ENCODE data around the gene AMFR. TPM values are rescaled to one million over a fixed set of nuclear protein-coding genes. Genes with fewer than 3 reads are reported as not detected.
A peak's percentile ranks its signal among the peaks of the same experiment; 100 is the strongest.

Gene AMFR
- total and polyA plus RNA-seq, 8 donors, result 29.2 to 64.2 (median 47.3) TPM

DNA sequence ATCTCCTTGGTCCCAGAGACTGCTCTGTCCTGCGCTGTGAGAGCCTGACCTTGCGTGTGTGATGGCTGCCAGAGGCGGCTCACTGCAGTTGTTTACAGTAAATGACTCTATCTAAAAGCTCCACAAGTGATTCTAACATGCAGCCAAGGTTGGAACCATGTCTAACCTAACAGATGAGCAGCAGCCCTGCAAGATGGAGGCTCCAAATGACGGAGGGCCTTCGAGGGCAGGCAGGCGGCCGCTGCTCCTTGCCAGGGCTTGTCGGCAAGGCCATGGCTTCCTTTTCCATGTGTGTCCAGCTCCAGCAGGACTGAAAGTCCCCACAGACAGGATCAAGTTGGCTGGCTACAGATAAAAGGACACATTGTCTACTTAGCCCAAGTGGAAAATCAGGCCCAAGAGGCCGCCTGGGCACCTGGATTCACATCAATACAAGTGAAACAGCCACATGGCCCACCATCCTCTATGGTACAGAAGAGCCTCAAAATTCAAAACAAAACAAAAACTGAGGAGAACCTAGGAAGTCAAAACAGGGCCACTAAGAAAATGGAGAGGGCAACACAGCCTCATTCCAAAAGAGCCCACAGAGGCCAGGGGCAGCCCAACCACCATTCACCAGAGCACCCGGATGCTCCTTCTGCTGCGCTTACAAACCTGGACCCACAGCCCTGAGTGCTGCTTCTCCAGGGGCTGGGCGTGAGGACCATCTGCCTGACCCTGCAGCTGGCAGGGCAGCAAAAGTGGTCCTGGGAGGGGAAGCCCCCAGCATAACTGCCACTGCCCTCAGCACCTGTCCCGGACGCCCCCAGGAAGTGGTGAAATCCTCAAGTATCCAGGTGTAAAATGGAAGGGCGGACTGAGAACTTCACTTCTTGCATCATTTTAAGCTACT lies 65.0 kb downstream of the AMFR start:
- no peak for FAIRE-seq
- H3K4me3 ChIP-seq, result no peak overlapping the region
- H3K4me1 ChIP-seq, result no peaks in the 10 kb centered on the region
- no peaks in the 10 kb centered on the region for H3K9me3 ChIP-seq
- peaks cover 0 to 27% (median 13%) of the 10 kb centered on the region in 3 donors for H3K36me3 ChIP-seq
- no peak overlapping the region for H3K27ac ChIP-seq
- H3K27me3 ChIP-seq, result no peaks in the 10 kb centered on the region
- intact Hi-C loops (cut with DNase I), result no loop called here
- TF ChIP-seq CTCF (IDR thresholded peaks at IDR 0.05), result no peak
- no peak for ATAC-seq
- peak in 2 of 6 donors; percentile 12 to 47 for DNase-seq
- 93 to 96% methylated on average over 15 of the region's 15 CpGs for WGBS, 2 donors

- Histone ChIP-seq H3K9me3 (no peaks in the 10 kb centered on the region), H3K4me1 (no peaks in the 10 kb centered on the region), H3K36me3 (peaks cover 0 to 10% (median 0%) of the 10 kb centered on the region in 3 donors), H3K4me3 (no peak overlapping the region), H3K27me3 (no peaks in the 10 kb centered on the region), H3K27ac (no peak overlapping the region)
- FAIRE-seq (no peak), ATAC-seq (no peak), DNase-seq (peak in 3 of 6 donors; percentile 14 to 57 (median 53))
- WGBS, 2 donors, result 76 to 79% methylated on average over 13 of the region's 13 CpGs
- intact Hi-C loops (cut with DNase I), result no loop called here
- TF ChIP-seq CTCF (IDR thresholded peaks at IDR 0.05), result no peak
Measured at GRCh38 chr16:56357765-56358322, 67.5 kb downstream of the AMFR start.

DNA sequence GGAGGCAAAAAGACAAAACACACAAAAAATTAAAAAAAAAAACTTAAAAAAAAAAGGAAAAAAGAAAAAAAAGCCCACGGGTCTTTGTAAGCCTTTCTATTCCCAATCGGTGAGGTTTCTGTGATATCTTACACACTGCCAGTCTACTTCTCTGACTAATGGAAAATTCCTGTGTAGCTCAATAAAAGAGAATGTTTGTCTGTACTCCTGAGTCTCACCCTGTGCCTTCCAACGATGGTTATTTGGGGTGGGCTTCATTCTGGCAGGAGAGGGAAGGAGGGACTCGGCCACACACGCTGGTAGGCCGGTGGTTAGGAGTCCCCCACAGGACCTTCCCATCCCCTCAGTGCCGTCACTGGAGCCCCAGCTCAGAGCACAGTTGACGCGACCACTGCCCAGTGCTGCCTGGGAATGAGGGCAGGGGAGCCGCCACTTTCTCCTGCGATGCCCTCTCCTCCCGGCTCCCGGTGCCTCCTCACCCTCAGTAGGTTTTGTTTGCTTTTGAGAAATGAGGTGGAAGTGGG lies 68.0 kb downstream of the AMFR start:
- H3K27me3 ChIP-seq, result no peaks in the 10 kb centered on the region
- peak; percentile 47 to 76 (median 65) for ATAC-seq
- 40 to 45% methylated on average over 13 of the region's 13 CpGs for WGBS, 2 donors
- peak in 3 of 6 donors; percentile 12 to 59 (median 58) for DNase-seq
- H3K27ac ChIP-seq, result no peak overlapping the region
- peaks cover 0 to 5% (median 0%) of the 10 kb centered on the region in 3 donors for H3K36me3 ChIP-seq
- H3K9me3 ChIP-seq, result no peaks in the 10 kb centered on the region
- FAIRE-seq, result no peak
- intact Hi-C loops (cut with DNase I), result no loop called here
- H3K4me3 ChIP-seq, result peak overlapping the region in 2 of 4 donors; percentile 30 to 43
- TF ChIP-seq CTCF (IDR thresholded peaks at IDR 0.05), result no peak
- no peaks in the 10 kb centered on the region for H3K4me1 ChIP-seq

DNA sequence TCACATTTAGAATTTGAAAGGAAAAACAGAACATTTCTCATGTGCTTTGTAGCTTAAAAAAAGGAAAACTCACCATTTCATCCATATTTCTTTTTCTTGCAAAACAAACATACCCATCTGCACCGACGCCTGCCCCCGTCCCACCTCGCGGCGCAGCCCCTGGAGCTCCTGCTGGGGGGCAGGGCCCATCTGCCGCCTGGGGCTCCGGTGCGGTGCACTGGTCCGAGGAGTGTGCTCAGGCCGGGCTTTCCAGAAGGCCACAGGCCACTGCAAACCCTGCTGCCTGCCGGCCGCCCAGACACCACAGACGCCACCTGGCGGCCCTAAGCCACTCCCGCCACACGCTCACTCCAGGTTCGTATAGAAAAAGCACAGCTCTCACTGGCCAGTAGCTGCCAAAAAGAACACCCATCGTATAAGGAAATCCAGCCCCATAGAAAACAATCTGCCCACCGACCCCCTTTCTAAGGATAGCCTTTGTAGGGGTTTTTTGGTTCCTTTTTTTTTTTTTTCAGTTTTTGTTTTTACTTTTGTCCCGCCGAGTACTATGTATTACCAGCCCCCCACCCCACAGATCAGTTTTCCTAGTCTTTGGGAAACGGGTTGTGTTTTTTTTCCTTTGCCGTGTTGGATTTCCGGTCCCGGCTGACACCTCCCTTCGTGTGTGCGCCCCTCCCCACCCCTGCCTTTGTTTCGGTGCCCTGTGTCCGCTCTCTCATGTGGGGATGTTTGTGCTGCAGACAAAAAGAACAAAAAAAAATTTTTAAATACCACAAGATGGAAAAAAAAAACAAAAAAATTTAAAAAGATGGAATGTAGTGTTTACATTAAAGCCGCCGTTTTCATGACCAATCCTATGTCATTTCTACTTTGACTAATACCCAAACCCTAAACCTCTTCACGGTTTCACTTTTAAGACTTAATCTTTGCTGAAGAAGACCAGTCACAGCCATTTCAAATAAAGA lies 68.8 kb downstream of the AMFR start:
- Histone ChIP-seq H3K36me3 (no peaks in the 10 kb centered on the region), H3K4me3 (peak overlapping the region in 3 of 4 donors; percentile 16 to 43 (median 30)), H3K4me1 (no peaks in the 10 kb centered on the region), H3K27ac (no peak overlapping the region), H3K9me3 (no peaks in the 10 kb centered on the region), H3K27me3 (no peaks in the 10 kb centered on the region)
- DNase-seq, result peak; percentile 68 to 91 (median 80)
- ATAC-seq, result peak; percentile 94 to 97 (median 96)
- TF ChIP-seq CTCF (IDR thresholded peaks at IDR 0.05), result peak; percentile 54 to 80 (median 72)
- intact Hi-C loops (cut with DNase I), result no loop called here
- FAIRE-seq, result peak; percentile 64
- WGBS, 2 donors, result 2 to 3% methylated on average over 33 of the region's 33 CpGs
